ENCODE measurements around the gene TRABD.
A peak's percentile ranks its signal among the peaks of the same experiment; 100 is the strongest.

TRABD gene

GRCh38 chr22:50228366-50228765 lies 42.7 kb downstream of the TRABD start:
- DNase-seq (ENCODE audit: insufficient read length, low spot score), result no peak
- FAIRE-seq, result no peak

GRCh38 chr22:50229370-50229769 lies 43.7 kb downstream of the TRABD start:
- DNase-seq (ENCODE audit: insufficient read length, low spot score), result no peak
- FAIRE-seq, result no peak

GRCh38 chr22:50232481-50233151 lies 46.9 kb downstream of the TRABD start:
- no peak for FAIRE-seq
- no peak for DNase-seq (ENCODE audit: insufficient read length, low spot score)

GRCh38 chr22:50233223-50233622 lies 47.5 kb downstream of the TRABD start:
- DNase-seq (ENCODE audit: insufficient read length, low spot score), result no peak
- no peak for FAIRE-seq

- FAIRE-seq, result no peak
Observed at GRCh38 chr22:50236731-50237409, 51.2 kb downstream of the TRABD start.

GRCh38 chr22:50238755-50239154 lies 53.0 kb downstream of the TRABD start:
- DNase-seq (ENCODE audit: insufficient read length, low spot score) (no peak), FAIRE-seq (no peak)

More at GRCh38 chr22:50236731-50237409, 51.2 kb downstream of the TRABD start:
- DNase-seq (ENCODE audit: insufficient read length, low spot score), result no peak

GRCh38 chr22:50242406-50242949 lies 56.8 kb downstream of the TRABD start:
- no peak for FAIRE-seq
- no peak for DNase-seq (ENCODE audit: insufficient read length, low spot score)

- DNase-seq (ENCODE audit: insufficient read length, low spot score) (no peak), FAIRE-seq (peak; percentile 21)
Observed at GRCh38 chr22:50243685-50244419, 58.1 kb downstream of the TRABD start.

- FAIRE-seq (peak; percentile 91), DNase-seq (ENCODE audit: insufficient read length, low spot score) (peak; percentile 92)
Observed at GRCh38 chr22:50244420-50245213, 58.9 kb downstream of the TRABD start, which contains the start of gene TUBGCP6. Gene TUBGCP6 (minus strand): TSS chr22:50245023. CDS start chr22:50244459, 564 bp downstream.

- peak; percentile 11 for FAIRE-seq
Observed at GRCh38 chr22:50245214-50246072, 59.7 kb downstream of the TRABD start.

GRCh38 chr22:50246242-50247175 lies 60.8 kb downstream of the TRABD start:
- no peak for FAIRE-seq

More at GRCh38 chr22:50245214-50246072, 59.7 kb downstream of the TRABD start:
- no peak for DNase-seq (ENCODE audit: insufficient read length, low spot score)

GRCh38 chr22:50247748-50248147 lies 62.0 kb downstream of the TRABD start:
- DNase-seq (ENCODE audit: insufficient read length, low spot score) (peak; percentile 36), FAIRE-seq (peak; percentile 89)

More at GRCh38 chr22:50246242-50247175, 60.8 kb downstream of the TRABD start:
- DNase-seq (ENCODE audit: insufficient read length, low spot score), result no peak

GRCh38 chr22:50248196-50249081 lies 62.7 kb downstream of the TRABD start:
- no peak for DNase-seq (ENCODE audit: insufficient read length, low spot score)
- no peak for FAIRE-seq

All from GM19239 (cell line).